NCI-H2081 treated with DMSO at 0.1 percent for 48 hours (cell line): ENCODE data around the gene POLK.
"Not testable (repeated sequence)": the region's sequence is repeated elsewhere in the genome, so short reads cannot be mapped to it uniquely, and the experiment has no call there.

Experiments used
- DNase-seq: peaks from one replicate; lab custom pipeline; 2025; lab: John Stamatoyannopoulos, UW

Gene POLK

GRCh38 chr5:75510836-75511434 lies 756 bp upstream of the POLK start:
- no peak for DNase-seq

- no peak for DNase-seq
Observed at GRCh38 chr5:75512383-75513074, 838 bp downstream of the POLK start.

- DNase-seq: no peak
Observed at GRCh38 chr5:75513841-75514240, 2.1 kb downstream of the POLK start.

- no peak for DNase-seq
Observed at GRCh38 chr5:75514323-75514722, 2.6 kb downstream of the POLK start.

- no peak for DNase-seq
Observed at GRCh38 chr5:75519761-75520160, 8.1 kb downstream of the POLK start.

- no peak for DNase-seq
Observed at GRCh38 chr5:75521195-75521594, 9.5 kb downstream of the POLK start.

GRCh38 chr5:75522025-75522424 lies 10.3 kb downstream of the POLK start:
- DNase-seq: no peak

GRCh38 chr5:75522542-75522941 lies 10.9 kb downstream of the POLK start:
- DNase-seq: no peak

- no peak for DNase-seq
Observed at GRCh38 chr5:75523275-75523674, 11.6 kb downstream of the POLK start.

GRCh38 chr5:75524071-75524470 lies 12.4 kb downstream of the POLK start:
- DNase-seq: no peak

GRCh38 chr5:75524591-75524990 lies 12.9 kb downstream of the POLK start:
- DNase-seq: no peak

GRCh38 chr5:75525344-75525743 lies 13.7 kb downstream of the POLK start:
- DNase-seq: no peak

GRCh38 chr5:75526070-75526469 lies 14.4 kb downstream of the POLK start:
- no peak for DNase-seq

GRCh38 chr5:75529185-75529584 lies 17.5 kb downstream of the POLK start:
- no peak for DNase-seq

- DNase-seq: no peak
Observed at GRCh38 chr5:75532190-75532589, 20.5 kb downstream of the POLK start.

- DNase-seq: not testable (repeated sequence)
Observed at GRCh38 chr5:75533716-75534115, 22.0 kb downstream of the POLK start.

- DNase-seq: no peak
Observed at GRCh38 chr5:75534734-75535133, 23.0 kb downstream of the POLK start.

- no peak for DNase-seq
Observed at GRCh38 chr5:75536147-75536546, 24.5 kb downstream of the POLK start.

GRCh38 chr5:75536694-75537360 lies 25.1 kb downstream of the POLK start:
- DNase-seq: no peak

- DNase-seq: no peak
Observed at GRCh38 chr5:75538211-75538610, 26.5 kb downstream of the POLK start.

- no peak for DNase-seq
Observed at GRCh38 chr5:75545131-75545530, 33.4 kb downstream of the POLK start.

GRCh38 chr5:75546830-75547229 lies 35.1 kb downstream of the POLK start:
- DNase-seq: no peak

GRCh38 chr5:75547812-75548211 lies 36.1 kb downstream of the POLK start:
- DNase-seq: no peak
